Stimulated activated CD4-positive, alpha-beta T cell treated with anti-CD3 and anti-CD28 coated beads, Interleukin-1b, Interleukin-23, amount 100 ng/mL, for 24 hours (primary cell): ENCODE data around the gene FGF12.

ENCODE experiments used
- DNase-seq, 4 experiments: peaks; one replicate each; pipeline ENCODE4 v3.0.0-alpha.2; 2020; ENCODE audit warnings: low read depth in 4 of 4, low spot score in 1 of 4

Gene FGF12

DNA sequence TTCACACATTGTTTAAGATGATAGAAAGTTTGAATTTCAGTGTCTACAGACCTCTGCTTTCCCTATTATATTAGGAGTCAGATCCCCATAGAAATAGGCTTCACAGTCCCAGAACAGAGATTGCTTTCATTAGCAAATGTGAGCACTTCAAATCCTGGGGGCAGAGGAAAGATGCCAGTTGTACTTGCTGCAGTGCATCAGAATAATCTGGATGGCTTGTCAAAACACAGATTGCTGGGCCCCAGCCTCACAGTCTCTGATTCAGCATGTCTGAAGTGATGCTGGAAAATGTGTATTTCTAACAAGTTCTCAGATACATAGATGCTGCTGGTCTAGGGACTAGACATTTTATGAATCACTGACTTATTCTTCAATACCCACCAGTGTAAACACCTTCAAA lies 375.2 kb downstream of the FGF12 start:
- no peak for DNase-seq

- DNase-seq, result no peak
These were observed 375.9 kb downstream of the FGF12 start for GRCh38 chr3:192351441-192351840.

DNA sequence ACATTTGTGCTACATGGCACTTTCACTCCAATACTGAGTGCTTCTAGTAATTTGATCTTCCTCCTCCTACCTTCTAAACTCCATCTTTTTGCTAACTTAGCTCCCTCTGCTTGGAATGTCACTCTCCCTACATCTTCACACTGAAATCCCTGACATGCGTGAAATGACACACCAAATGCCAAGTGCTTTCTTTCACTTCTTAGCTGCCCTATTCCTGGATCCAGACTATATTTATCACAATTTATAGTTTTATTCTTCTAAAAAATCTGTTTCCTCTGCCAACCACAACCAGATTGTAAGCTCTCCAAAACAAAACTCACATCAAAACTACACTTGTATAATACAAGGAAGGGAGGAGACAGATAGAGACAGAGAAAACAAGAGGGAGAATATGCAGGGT lies 387.3 kb downstream of the FGF12 start:
- no peak for DNase-seq

DNA sequence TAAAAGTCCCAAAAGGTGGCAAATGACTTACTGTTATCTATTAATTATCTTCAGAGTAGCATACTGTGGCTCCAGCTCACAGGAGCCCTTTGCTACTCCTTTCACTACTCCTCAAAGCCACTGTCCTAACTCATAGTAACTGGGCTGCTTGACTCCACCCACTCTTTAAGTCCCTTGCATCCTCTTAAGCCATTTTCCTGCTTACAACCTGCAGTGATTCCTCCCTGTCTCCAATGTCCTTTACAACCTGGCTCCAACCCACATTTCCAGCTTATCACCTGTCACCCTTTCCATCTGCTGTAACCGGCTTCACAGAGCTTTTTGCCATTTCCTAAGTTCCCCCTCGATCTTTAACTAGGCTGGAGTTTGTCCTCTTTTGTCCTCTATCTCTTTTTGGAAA lies 388.1 kb downstream of the FGF12 start:
- DNase-seq, result no peak

DNA sequence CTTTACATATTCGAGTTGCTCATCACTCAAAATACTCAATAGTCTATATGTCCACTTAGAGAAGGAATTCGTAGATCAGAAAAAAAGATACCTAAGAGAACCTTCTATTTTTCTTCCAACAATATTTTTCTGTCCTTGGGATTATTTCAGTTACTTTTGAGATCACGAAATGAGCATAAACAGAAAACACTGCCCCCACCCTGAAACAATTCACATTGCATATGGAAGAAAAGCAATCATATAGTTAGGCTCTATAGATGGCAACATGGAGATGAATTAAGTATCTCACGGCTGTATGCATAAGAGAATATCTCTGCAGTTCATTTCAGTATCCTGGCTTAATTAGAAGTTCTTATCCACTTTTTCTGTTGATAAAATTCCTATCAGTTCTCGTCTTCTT lies 391.1 kb downstream of the FGF12 start:
- no peak for DNase-seq

DNA sequence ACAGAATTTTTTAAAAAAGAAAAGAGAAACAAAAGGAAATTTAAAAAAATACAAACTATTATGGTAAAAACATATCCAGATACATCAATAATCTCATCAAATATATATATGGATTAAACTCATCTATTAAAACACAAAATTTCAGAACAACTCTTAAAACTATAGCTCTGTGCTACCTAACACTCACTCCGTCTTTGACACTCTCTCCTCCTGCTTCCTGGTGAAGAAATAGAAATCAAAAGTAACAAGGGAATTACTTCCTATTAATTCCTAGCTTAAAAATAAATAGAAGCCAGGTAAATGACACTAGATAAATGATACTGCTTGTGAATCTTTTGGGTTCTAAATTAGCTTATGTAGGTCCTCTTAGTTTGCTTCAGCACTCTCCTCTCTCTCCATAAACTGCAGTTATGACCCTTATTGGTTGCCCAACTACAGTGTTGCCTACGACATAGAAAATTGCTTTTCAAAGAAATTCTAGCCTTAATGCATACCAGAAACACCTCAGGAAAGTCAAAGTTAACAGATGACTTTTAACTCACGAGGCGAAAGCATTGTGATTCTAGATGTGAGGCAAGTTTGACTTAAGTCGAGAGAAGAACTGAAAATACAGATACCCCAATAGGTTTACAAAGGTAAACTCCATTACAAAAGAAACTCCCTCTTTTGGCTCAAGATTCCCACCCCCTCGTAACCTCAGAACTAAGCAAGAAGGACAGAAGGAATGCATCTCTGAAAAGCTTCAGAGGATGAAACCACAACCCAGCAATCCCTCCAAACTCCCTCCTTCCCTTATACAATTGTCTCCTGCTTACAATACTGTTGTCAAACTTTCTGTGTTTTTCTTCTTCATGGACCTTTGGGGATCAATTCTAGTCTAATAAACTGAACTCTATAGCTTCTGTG lies 394.7 kb downstream of the FGF12 start:
- no peak for DNase-seq

DNA sequence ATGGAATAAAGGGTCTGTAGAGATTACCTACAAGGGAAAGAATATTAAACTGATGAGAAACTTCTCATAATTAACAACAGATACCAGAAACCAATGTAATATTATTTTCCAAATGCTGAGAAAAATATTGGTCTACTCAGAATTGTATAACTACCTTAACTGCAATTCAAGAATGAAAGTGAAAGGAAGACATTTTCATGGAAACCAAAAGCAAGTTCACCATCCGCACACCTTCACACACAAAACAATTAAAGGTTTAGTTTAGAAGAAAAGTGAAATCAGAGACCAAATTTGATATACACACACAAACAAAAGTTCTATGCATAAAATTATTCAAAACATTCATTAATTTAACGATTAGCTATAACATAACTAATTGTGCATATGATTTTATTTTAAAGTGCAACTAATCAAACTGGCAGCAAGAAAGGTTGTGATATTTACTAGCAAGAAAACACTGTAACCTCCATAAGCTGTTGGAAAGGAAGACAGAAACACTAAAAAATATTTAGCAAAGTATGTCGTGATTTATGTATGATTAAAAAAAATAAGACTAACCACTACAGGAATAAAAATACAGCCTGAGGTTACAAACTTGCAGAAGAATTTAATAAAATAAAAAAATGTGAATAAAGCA lies 395.5 kb downstream of the FGF12 start:
- no peak for DNase-seq

DNA sequence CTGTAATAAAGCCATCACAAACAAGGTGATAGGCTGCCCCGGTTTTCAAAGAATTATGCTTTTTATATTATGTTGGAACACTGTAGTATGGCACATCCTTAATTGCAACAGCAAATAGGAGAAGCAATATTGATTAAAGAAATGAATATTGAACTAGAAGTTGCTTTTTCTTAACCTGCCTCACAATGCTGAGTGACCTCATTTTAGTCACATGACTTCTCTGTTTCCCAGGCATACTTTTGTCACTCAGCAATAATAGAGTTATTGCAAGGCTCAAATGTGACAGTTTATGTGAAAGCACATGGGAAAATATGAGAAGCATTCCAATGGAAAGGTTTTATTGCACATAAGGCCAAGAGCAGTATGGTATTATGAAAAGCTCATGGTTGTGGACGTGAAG lies 400.7 kb downstream of the FGF12 start:
- DNase-seq, result no peak

- no peak for DNase-seq
These were observed 409.8 kb downstream of the FGF12 start for GRCh38 chr3:192317564-192317963.

DNA sequence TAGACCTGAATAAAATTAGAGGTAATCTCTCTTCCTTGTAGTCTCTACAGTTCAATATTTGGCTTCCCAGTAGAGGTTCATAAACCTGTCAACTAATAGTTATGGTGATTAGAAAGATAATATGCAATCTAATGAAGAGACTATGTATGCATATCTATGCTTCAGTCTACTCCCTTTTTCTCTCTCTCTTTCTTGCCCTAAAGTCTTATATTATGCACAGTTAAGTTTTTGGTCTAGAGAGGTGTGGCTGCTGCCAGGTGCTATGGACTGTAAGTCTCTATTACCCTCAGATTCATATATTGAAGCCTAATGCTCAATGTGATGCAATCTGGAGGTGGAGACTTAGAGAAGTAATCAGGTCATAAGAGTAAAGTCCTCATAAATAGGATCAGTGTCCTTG lies 413.7 kb downstream of the FGF12 start:
- DNase-seq, result no peak

- no peak for DNase-seq
These were observed 419.7 kb downstream of the FGF12 start for GRCh38 chr3:192307631-192308030.

DNA sequence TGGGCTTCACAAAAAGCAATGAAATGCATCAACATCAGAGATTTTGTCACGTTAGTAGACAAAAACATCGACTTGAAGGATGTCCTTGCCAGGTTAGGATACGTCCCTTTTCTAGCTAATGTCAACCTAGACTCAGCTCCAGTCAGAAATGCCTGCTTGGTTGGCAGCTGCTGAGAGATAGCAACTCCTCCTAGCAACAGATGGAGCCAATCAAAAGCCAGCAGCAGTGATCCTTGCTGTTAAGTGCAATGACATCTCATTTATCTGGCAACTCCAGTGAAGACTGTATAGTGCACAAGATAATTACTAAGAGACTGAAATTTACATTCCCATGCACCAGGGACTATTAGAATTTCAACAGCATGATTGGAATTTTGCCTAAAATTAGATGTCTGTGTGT lies 424.1 kb downstream of the FGF12 start:
- no peak for DNase-seq

GRCh38 chr3:192302721-192303120 lies 424.6 kb downstream of the FGF12 start:
- no peak for DNase-seq

- DNase-seq, result no peak
These were observed 427.4 kb downstream of the FGF12 start for GRCh38 chr3:192299921-192300320.

- DNase-seq, result no peak
These were observed 430.5 kb downstream of the FGF12 start for GRCh38 chr3:192296845-192297244.

DNA sequence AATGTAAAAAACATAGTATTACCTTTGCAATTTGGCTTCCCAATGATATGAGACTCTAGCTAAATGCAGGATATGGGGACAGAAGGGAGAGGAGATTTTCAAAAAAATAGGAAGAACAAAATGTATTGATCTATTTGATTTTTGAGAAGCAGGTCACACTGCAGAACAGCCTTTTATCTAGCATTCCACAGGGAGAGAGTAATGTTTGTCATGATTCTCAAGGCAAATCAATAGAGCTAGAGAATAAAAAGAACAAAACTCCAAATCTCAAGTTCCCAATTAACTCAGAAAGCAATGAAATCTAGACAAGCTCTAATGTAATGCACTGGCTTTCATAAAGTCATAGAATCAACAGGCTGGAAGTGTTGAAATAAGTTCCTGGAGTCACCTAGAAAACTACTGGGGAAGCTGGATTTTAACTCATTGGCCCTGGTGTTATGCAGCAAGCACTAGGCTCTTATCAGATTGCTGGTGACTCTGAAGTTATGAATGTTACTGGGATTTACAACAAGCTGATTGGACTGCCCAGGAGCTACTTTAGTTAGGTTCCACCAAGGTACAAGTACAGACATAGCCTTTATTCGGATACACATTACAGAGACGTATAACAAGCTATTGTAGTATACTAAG lies 442.8 kb downstream of the FGF12 start:
- DNase-seq, result no peak

DNA sequence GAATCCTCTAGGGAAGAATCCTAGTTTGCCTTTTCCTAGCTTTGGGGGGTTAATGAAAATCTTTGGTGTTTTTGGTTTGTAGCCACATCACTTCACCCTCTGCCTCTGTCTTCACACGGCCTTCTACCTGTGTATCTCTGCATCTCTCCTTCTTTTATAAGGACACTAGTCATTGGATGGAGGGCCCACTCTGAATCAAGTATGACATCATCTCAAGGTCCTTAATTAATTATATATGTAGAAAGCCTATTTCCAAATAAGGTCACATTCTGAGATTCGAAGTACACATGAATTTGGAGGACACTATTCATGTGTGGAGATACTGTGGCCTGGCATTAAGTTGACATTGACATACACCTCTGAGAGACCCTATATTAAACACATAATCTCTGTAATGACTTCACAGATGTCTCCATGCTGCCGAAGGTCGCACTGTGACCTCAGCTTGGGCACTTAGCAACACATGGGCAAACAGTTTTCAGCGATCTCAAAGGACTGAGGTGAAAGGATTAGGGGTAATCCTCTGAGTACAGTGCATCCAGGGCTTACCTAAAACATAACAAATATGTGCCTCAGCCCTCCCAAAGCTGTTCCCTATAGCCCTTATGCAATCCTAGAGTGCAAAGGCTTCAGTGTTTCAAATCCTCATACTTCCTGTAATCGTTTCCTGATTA lies 446.0 kb downstream of the FGF12 start:
- DNase-seq, result no peak

DNA sequence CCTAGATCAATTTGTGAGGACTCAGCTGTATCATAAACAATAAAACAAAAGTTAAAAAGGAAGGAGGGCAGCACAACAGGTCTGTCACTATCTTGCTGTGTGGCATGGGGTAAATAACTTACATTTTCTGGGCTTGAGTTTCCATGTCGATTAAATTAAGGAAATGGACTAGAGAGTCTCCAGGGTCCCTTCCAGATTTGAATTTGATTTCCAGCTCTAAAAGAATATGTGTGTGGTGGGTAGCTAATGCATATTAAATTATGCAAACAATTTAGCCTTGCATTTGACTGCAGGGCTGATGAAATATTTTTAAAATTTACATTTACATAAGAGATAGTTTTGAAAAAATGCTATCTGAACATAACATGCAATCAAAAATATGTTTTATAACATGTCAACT lies 447.7 kb downstream of the FGF12 start:
- no peak for DNase-seq

DNA sequence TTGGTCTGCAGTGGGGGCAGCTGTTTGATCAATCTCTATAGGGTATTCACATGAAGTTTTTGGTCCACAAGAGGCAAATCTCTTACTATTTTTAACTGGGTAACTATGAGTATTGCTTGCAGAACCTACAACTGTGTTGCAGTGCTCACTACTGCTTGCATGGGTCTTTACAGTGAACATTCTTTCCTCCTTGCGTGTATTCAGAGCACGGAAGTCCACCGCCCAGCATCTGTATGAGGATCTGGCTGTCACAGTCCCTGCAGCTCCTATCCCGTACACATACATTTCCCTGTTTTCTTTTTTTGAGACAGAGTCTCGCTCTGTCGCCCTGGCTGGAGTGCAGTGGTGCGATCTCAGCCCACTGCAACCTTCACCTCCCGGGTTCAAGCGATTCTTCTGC lies 449.9 kb downstream of the FGF12 start:
- no peak for DNase-seq

DNA sequence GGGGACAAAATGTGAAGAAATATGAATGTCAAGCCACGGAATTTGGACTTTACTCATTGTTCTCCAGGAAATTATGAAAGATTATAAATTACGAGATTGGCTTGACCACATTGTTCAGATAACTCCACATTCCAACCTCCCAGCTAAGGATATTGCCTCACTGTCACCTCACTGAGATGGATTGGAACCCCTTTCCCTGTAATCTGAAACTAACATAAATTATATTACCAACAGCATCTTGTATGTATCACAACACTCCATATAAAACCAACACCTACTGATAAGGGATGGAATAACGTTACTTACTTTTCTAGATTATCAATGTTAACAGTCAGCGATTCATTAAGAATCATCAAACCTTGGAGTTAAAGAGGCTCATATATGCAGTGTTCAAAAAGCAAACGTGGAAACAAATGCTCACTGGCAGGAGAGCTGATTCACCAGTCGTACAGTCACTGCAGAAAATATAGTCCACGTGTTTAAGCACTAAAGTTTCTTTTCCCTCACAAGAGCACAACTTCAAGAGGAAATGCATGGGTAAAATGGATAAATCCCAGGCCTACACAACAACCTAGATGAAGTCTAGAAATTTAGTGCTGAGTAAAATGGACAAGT lies 451.5 kb downstream of the FGF12 start:
- no peak for DNase-seq

- DNase-seq, result no peak
These were observed 453.7 kb downstream of the FGF12 start for GRCh38 chr3:192273697-192274010.
